GM18520 (cell line): ENCODE data around the gene MICAL2.

Source experiments
- ATAC-seq: cut with Tn5 transposase; IDR thresholded peaks from one replicate; pipeline ENCODE4 v1.9.1; 2021; ENCODE audit not compliant: unreplicated experiment

Gene MICAL2

GRCh38 chr11:12117200-12117599 lies 6.8 kb downstream of the MICAL2 start:
- ATAC-seq = no peak

- ATAC-seq = no peak
These were observed 7.2 kb downstream of the MICAL2 start for GRCh38 chr11:12117611-12118010.

DNA sequence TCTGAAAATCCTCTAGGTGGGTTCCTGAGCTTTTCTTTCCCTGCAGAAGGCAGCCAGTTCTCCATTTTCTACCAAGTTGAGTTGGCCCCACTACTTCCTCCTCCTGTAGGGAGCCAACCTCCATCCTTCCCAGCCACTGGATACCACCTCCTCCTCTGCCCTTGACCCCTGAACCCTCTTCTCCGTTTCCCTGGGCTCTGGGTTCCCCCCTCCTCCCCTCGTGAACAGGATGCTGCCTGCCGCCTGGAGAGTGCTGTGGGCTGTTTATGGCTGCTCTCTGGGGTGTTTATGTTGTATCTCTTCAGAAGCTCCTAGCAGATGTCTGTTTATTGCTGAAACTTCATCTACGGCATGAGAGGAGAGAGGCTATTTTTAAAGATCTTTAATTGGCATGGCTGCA lies 8.6 kb downstream of the MICAL2 start:
- ATAC-seq = no peak

DNA sequence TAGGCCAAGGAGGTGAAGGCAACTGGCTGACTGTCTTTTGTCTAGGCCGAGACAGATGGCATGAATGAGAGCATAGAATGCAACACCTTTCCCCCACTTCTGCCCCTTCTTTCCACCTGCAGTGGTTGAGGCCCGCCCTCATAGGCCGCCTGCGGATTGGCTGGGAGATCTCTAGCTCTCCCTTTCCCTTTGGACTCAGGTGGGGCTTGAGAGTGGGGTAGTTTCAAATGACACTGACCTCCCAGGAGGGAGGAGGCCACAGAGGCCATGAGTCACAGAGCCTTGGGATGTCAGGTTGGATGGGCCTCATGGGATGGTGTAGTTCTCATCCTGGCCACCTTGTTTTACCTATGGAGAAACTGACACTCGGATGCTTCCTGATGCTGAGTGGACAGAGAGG lies 9.1 kb downstream of the MICAL2 start:
- ATAC-seq = no peak

DNA sequence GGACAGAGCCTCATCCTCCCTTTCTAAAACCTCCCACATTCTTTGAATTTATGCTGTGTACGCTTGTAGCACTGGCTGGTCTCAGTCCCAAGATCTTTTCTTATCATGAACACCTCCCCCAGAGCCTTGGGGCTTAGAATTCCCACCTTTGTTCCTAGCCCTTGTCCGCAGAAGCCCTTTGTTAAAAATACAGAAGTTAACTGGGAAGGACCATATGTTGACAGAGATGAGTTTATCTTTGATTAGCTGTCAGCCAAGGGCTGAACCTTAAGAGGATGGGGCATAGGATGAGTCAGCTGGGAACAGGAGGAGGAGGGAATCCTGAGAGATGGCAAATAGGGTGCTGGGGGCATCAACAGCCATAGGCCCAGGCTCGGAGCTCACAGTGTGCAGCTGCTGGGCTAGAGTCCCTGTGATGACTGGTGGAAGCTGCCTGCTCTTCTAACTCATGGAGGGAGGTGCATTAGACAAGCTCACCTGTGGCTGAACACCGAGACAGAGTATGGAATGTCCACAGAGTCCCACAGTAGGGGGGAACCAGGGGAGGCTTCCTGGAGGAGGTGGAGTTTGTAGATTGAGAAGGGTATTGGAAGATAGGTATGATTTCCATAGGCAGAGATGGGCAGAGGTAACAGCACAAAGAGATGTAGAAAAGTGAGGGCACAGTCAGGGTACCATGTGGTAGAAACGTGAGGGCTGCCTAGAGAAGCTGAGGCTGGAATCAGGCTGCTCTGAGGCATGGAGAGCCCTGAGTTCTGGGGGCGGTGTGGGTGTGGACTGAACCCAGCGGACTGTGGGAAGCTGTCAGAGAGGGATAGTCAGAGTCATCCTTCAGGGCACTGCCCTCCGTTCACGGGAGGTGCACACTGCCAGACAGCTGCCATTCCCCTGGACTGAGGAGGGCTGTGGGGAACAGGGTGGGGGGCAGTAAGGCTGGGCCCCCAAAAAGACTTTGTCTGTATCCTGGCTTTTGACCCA lies 9.9 kb downstream of the MICAL2 start:
- ATAC-seq = no peak

GRCh38 chr11:12121011-12121410 lies 10.6 kb downstream of the MICAL2 start:
- no peak for ATAC-seq

GRCh38 chr11:12121517-12121916 lies 11.1 kb downstream of the MICAL2 start:
- ATAC-seq = no peak

DNA sequence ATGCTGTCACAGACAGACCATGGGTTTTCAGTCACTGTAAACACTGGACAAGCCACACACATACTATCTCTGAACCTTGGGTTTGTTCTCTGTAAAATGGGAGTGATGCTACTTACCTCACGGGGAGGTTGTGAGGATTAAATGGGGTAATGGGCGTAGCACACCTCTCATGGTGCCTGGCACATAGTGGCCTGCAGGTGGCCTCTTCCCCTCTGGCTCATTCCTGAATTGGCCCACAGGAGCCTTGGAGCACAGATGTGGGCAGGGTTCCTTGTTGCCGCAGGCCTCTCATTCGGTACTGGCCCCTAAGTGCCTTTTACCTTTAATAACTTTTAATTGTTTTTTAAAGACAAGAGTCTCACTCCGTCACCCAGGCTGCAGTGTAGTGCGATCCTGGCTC lies 11.7 kb downstream of the MICAL2 start:
- ATAC-seq = no peak

DNA sequence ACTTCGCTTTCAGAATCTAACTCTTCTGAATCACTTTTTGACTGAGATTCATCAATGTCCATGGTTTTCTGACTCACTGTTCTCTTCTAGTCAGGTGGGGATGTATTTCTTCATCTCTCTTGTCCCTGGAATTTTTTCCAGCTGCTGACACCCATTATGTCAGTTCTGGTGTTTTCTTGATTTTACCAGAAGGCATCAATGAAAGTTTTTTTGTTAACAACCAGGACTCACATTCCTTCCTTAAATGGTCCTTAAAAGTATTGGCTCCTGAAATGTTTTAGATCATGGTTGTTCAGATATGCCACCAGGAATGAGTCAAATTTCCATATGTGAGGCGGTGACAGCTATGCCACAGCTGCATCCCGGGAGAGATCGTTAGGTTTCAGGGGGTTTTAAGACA lies 12.9 kb downstream of the MICAL2 start:
- ATAC-seq = no peak

DNA sequence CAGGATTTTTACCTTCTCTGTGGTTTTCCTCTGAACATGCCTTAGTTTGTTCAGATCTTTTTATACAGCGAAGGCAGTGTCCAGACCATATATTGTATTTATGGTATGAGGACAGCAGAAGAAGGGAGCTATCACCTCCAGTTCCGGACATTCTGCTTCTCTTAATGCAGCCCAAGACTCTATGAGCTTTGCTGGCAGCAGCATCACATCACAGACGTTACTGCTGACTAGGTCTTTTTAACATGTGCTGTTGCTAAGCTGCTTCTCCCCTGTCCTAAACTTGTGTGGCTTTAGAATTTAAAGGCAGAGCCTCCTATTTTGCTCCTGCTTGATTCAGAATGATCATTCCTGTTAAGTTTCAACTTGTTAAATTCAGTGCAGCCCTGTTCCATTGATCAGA lies 13.4 kb downstream of the MICAL2 start:
- no peak for ATAC-seq

DNA sequence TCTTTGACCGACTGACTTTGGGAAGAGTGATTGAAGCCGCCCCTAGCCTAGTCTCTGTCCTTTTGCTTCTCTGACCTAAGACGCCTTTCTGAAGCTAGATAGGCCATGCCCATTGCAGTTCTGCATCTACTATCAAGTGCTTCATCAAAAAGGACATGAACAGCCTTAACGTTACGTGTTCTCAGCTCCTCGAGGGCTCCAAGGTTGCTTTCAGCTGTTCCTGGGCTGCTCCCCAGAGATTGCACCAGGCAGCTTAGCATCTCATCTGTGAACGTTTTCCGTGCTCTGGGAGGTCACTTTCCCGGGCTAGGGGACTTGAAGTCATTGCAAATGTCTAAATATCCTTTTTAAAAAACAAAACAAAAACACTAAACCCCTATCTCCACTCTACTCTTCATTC lies 13.9 kb downstream of the MICAL2 start:
- no peak for ATAC-seq

DNA sequence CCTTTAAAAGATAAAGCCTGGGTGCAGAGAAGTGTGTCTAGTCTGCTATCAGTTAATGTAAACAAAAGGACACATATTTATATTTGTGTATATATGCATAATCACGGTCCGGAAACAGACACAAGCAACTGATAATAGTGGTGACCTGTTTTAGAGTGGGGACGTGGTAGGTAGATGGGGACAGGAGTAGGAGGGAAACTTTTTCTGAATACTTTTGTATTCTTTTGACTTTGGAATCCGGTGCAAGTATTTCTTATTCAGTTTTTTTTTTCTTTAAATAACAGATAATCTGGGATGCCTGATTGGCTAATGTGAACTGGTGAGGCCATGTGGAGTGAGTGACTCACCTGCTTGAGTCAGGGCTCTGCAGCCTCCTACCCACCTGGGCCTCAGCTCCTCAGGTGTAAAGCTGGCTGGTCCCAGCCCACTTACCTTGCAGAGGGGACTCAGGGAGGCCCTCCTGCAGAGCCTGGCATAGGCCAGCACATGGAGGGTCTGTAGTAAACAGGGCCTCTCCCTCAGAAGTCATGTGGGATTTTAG lies 15.3 kb downstream of the MICAL2 start:
- ATAC-seq = no peak

DNA sequence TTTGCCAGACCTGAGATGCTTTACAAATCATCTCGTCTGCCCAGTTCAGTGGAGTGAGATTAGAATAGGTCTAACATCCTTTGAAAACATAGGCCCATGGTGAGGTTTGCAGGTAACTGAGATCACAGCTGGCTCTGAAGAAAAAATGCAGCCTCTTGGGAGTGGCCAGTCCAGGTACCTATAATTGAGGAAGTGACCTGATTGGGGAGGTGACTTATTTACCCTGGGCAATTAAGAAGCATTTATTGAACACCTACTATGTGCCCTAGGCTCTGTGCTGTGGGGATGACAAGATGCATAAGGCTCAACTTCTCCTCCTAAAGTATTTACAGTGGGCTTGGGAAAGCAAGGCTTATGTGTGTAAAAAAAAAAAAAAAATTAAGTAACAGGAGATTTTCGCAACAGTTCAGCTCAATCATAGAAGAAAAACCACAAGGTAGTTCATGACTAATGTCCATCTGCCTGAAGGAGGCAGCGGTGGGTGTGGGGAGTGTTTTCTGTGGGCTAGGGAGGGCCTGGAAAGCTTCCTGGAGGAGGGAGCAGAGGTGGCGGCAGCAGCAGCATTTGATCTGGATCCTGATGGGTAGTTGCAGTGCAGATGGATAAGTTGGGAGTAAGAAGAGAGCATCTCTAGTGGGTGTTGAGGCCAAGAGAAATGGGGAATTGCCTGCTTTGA lies 16.1 kb downstream of the MICAL2 start:
- no peak for ATAC-seq

- ATAC-seq = no peak
These were observed 17.0 kb downstream of the MICAL2 start for GRCh38 chr11:12127206-12127898.

DNA sequence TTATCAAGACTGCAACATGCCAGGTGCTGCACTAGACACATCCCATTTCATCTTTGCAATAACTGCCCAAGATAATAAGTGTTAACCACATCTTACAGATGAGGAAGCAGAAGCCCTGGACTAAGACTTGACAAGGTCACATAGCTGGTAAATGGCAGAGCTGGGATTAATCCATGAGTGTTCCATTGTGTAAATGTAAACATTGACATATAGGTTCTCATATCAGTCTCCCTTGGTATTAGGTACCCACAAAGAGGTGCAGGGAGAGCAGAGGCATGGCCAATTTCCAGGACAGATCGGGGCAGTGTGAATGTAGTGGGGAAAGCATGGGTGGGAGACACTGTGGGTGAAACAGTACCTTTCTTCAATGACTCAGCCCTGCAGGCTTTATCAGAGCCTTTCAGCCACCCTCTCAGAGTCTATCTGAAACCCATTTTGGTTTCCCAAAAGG lies 17.9 kb downstream of the MICAL2 start:
- no peak for ATAC-seq

GRCh38 chr11:12129227-12129626 lies 18.8 kb downstream of the MICAL2 start:
- ATAC-seq = no peak

- ATAC-seq = no peak
These were observed 20.0 kb downstream of the MICAL2 start for GRCh38 chr11:12130180-12130980.

GRCh38 chr11:12131943-12132789 lies 21.8 kb downstream of the MICAL2 start:
- ATAC-seq = no peak

- ATAC-seq = no peak
These were observed 22.4 kb downstream of the MICAL2 start for GRCh38 chr11:12132790-12133145.
